ENCODE measurements around the gene DDRGK1. TPM values are rescaled to one million over a fixed set of nuclear protein-coding genes. Genes with fewer than 3 reads are reported as not detected.

The DDRGK1 gene
- total RNA-seq, 1 experiment from 2014 or later: 21.7 TPM

- no peaks in the 10 kb centered on the region for H3K36me3 ChIP-seq
- H3K4me3 ChIP-seq: no peak overlapping the region
- DNase-seq: no peak
- H3K27me3 ChIP-seq: no peaks in the 10 kb centered on the region
- H3K9me3 ChIP-seq: no peaks in the 10 kb centered on the region
These were observed 26.6 kb downstream of the DDRGK1 start for GRCh38 chr20:3177746-3178485.

DNA sequence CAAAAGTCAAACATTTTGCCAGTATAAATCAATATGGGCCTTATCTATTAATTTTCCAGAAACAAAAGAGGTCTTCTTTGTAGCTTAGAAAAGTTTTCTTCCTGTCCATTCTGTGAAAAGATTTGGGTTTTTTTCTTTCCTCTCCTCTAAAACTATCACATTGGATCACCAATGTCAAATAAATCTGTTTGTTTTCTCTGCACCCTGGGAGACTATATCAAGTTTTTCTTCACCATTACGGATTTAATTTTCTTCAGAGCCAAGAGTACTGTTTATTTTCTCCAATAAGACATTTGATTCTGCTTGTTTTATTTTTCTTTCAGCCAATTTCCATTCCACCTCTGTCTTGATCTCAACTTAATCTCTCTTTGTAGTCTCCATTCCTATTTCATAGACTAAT lies 29.2 kb downstream of the DDRGK1 start:
- H3K36me3 ChIP-seq: no peaks in the 10 kb centered on the region
- no peak for DNase-seq
- no peaks in the 10 kb centered on the region for H3K9me3 ChIP-seq
- H3K27me3 ChIP-seq: peaks cover 6% of the 10 kb centered on the region; the same call in 1 of the 2 replicates
- no peak overlapping the region for H3K4me3 ChIP-seq

DNA sequence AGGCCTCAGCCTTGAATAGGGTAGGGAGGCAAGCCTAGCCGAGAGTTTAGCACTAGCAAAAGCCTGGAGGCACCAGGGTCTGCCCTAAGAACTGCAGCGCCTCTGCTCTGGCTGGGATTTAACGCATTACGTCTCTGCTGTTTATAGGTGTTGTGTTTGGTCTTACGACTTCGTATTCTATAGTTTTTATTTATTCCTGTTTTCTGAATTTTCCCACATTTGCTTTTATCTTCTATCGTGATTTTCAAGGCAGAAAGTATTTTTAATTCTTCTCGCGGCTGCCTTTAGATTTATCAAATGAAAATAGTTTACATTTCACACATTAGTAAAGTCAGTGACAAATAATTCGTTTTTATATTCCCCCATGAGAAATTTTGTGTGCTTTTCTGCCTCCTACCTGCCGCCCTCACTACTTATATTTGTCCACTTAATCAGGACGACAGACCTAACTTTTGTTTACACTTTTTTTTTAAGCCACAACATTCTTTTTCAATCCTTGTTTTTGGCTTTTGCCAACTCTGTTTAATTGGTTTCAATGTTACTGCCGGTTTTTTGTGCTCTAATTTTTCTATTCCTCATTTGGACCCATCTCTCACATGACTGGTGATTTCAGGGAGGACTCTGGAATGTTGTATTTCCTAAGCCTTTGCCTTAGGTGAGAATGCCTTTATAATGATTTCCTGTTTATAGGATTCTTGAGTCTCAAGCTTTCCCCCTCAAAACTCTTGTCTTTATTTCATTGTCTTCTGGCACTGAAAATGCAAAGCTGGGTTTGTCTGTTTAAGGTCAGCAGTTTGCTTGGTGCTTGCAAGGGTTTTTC lies 29.8 kb downstream of the DDRGK1 start:
- no peaks in the 10 kb centered on the region for H3K9me3 ChIP-seq
- H3K27me3 ChIP-seq: peaks cover 6% of the 10 kb centered on the region; the same call in 1 of the 2 replicates
- H3K4me3 ChIP-seq: peak overlapping the region; percentile 61
- no peak for DNase-seq
- H3K36me3 ChIP-seq: no peaks in the 10 kb centered on the region

- Histone ChIP-seq H3K4me3 (peak overlapping the region; percentile 61), H3K9me3 (no peaks in the 10 kb centered on the region), H3K36me3 (no peaks in the 10 kb centered on the region), H3K27me3 (peaks cover 6% of the 10 kb centered on the region; the same call in 1 of the 2 replicates)
- DNase-seq: peak; percentile 78
These were observed 30.7 kb downstream of the DDRGK1 start for GRCh38 chr20:3173610-3174441.

DNA sequence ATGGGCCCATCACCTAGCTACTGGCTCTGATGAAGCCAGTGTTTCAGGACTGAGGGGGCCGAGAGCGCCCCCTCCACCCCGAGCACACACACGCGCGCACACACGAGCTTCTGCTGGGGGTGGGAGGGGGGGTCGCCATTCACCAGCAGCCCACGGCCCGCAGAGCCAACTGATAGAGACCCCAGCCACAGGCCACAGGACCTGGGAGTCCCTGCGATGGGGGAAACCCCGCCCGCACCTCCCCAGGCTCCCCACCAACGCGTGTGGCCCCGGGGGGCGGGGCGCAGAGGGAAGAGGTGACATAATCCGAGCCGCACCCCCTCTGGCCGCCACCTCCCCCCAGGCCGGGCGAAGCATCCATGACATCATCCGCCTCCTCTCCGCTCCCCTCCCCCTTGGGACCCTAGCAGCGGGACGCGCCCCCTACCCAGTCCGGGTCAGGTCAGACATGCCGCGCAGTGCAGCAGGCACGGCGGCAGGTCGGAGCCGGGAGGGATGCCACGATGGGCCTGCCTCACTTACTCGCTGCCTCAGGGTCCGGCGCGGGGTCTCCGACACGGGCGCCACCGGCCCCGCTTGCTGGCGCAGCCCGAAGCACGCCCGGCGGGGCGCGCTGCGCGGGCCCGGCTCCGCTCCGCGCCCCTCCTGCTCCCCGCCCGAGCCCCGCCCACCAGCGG lies 31.4 kb downstream of the DDRGK1 start, which contains the start of gene LZTS3:
Gene LZTS3 (minus strand): TSS at position 617 of the 677 bp plus-strand sequence. CDS start 6,386 bp downstream, outside the sequence.
- peaks cover 6% of the 10 kb centered on the region; the same call in 1 of the 2 replicates for H3K27me3 ChIP-seq
- peak; percentile 37 for DNase-seq

DNA sequence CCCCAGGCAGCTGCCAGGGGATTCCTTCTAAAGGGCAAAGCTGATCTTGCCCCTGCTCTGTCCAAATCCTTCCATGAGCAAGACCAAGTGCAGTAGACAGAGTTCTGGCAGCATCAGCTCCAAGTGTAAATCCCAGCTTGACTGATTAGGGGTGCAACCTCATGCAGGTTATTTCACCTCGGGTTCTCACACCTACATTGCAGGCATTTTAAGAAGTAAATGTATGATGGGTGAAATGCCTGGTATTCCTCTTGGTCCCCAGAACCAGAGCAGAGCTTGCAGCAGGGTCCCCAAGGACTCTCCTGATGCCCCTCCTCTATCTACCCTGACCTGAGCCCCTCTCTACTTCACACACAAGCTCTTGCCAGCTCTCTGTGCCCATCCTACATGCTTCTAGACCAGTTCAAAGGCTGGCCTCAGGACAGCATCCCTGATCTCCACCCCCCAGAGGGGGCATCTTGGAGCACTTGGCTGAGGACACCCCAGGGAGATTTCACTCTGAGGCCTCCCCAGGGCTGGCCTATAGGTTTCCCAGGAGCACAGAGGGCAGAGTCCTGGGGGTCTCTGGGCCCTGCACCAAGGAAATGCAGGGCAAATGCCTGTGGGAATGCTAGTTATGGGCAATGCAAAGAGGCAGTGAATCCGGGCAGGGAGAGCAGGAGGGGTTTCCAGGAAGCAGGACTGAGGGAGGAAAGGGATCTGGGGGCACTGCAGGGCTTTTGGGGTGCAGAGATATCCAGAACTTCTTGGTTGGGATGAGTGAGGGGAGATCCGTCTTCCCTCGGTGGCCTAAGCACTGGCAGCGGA lies 32.2 kb downstream of the DDRGK1 start:
- DNase-seq: no peak
- Histone ChIP-seq H3K27me3 (peaks cover 6% of the 10 kb centered on the region; the same call in 1 of the 2 replicates), H3K4me3 (no peak overlapping the region), H3K9me3 (no peaks in the 10 kb centered on the region), H3K36me3 (no peaks in the 10 kb centered on the region)

More for the DNA sequence above, 31.4 kb downstream of the DDRGK1 start, which contains the start of gene LZTS3:
- peak within 1 kb of the TSS; percentile 61 for H3K4me3 ChIP-seq
- H3K9me3 ChIP-seq: no peaks in the 10 kb centered on the region
- H3K36me3 ChIP-seq: no peaks in the 10 kb centered on the region

DNA sequence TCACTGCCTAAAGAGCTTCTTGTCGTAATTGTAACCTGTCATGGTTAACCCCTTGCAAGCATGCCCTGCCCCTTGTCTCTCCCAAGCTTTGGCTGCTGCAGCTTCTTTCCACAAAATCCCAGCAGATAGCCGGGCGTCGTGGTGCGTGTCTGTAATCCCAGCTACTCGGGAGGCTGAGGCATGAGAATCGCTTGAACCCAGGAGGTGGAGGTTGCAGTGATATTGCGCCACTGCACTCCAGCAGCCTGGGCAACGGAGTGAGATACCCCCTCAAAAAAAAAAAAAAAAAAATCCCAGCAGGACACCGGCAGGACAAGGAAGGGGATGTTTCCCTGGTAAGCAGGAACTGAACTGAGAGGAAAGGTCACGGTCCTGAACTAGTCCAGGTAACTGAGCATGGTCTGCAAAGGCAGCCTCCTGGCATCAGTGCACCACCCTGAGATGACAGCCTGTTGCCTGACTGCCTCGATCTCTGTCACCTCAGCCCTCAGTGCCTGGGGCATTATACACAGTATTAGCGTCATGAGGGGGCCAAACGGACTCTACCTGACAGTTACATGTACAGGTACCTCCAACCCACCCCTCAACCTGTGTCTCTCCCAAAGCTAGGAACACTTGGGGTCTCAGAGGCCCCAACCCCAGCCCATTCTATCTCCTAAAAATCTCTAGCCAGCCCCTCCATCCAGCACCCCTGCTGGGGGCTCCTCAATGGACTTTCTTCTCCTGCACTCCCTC lies 32.9 kb downstream of the DDRGK1 start:
- Histone ChIP-seq H3K27me3 (peaks cover 6% of the 10 kb centered on the region; the same call in 1 of the 2 replicates), H3K4me3 (no peak overlapping the region), H3K9me3 (no peaks in the 10 kb centered on the region), H3K36me3 (no peaks in the 10 kb centered on the region)
- no peak for DNase-seq

DNA sequence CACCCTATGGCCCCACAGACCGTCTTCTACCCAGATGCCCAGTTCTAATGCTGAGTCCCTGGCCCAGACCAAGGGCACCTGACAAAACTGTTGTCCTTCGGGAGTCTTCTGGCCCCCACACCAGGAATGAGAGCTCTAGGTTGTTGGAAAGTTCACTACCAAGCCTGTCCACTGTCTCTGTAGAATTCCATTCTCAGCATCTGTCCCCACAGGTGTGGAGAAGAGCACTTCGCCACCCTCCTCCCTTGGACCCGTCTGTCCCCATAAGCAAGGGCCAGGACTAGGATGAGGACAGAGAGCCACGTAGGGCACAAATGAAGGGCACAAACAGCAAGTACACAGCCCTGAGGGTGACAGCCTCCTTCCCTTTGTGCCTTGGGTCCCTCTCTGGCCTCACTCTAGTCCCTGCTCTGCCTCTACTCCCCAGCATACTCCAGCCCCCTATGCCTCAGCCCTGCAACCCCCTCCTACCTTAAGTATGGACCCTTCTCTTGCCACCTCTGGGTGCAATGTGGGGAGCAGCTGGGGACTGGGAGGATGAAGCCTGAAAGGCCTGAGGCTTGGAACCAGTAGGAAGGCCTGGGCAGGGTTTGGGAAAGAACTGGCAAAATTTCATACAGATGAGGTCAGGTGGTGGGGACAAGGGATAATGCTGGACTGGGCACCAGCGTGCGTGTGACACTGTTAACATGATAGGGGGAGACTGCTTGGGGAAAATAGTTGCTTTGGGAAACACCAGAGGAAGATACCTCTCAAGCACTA lies 35.5 kb downstream of the DDRGK1 start:
- Histone ChIP-seq H3K36me3 (no peaks in the 10 kb centered on the region), H3K4me3 (no peak overlapping the region), H3K9me3 (no peaks in the 10 kb centered on the region), H3K27me3 (peaks cover 6% of the 10 kb centered on the region; the same call in 1 of the 2 replicates)
- no peak for DNase-seq

GRCh38 chr20:3168079-3168828 lies 36.2 kb downstream of the DDRGK1 start:
- DNase-seq: no peak
- no peaks in the 10 kb centered on the region for H3K36me3 ChIP-seq
- H3K27me3 ChIP-seq: peaks cover 6% of the 10 kb centered on the region; the same call in 1 of the 2 replicates
- H3K9me3 ChIP-seq: no peaks in the 10 kb centered on the region
- H3K4me3 ChIP-seq: no peak overlapping the region

- no peak overlapping the region for H3K4me3 ChIP-seq
- H3K27me3 ChIP-seq: peaks cover 5% of the 10 kb centered on the region; the same call in 1 of the 2 replicates
- DNase-seq: no peak
- no peaks in the 10 kb centered on the region for H3K36me3 ChIP-seq
- H3K9me3 ChIP-seq: no peaks in the 10 kb centered on the region
These were observed 36.8 kb downstream of the DDRGK1 start for GRCh38 chr20:3167738-3168078.

GRCh38 chr20:3166913-3167342 lies 37.6 kb downstream of the DDRGK1 start:
- Histone ChIP-seq H3K9me3 (no peaks in the 10 kb centered on the region), H3K4me3 (no peak overlapping the region), H3K27me3 (no peaks in the 10 kb centered on the region), H3K36me3 (no peaks in the 10 kb centered on the region)
- DNase-seq: no peak

GRCh38 chr20:3166338-3166912 lies 38.1 kb downstream of the DDRGK1 start:
- no peaks in the 10 kb centered on the region for H3K36me3 ChIP-seq
- H3K27me3 ChIP-seq: no peaks in the 10 kb centered on the region
- H3K4me3 ChIP-seq: no peak overlapping the region
- DNase-seq: no peak
- H3K9me3 ChIP-seq: no peaks in the 10 kb centered on the region

Measured in MG63 (cell line).